OCI-LY7 (cell line): ENCODE data around the gene STX18.

Source experiments
- CTCF ChIP-seq: fragments of 200-600 bp; sonication (generic); conservative IDR thresholded peaks from 2 replicates; pipeline ENCODE4 v1.5.1; 2014; ENCODE audit warnings: mild to moderate bottlenecking, antibody characterized with exemption, low read length, moderate library complexity, mixed read lengths
- EZH2phosphoT487 ChIP-seq: fragments of 200-600 bp; sonication (generic); IDR thresholded peaks from 2 replicates; pipeline ENCODE4 v1.6.1; 2018; ENCODE audit warnings: low read depth, borderline replicate concordance, mild to moderate bottlenecking, mixed run types, antibody characterized with exemption, low read length, moderate library complexity, mixed read lengths

DNA sequence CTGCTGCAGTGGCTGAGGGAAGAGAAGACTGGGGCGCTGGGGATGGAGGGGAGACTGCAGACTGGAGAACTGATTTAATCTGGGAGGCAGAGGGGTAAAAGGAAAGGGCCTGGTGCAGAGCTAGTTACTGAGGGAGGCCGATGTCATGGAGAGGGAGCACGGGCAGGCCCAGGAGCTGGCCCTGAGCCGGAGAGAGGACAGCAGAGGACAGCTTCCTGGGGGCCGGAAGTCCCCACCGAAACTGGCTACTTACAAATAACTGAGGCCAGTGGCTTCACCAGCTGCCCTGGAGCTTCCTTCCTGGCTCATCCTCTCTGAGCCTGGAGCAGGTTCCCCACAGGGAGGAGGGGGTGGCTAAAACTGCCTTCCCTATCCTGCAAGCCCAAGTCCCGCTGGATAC, 128.0 kb downstream of the STX18 start:
- TF ChIP-seq CTCF = no peak
- TF ChIP-seq EZH2phosphoT487 = no peak
